PC-9 (cell line): ENCODE measurements around the gene SERAC1. TPM values are rescaled to one million over a fixed set of nuclear protein-coding genes. Genes with fewer than 3 reads are reported as not detected.
A peak's percentile ranks its signal among the peaks of the same experiment; 100 is the strongest.

Source experiments
- BruUV-seq: library from RNA; stranded (reverse); fragments of 400-500 nt; replicated peaks from 2 replicates; lab custom pipeline; 2021; lab: Mats Ljungman, UMichigan
- CTCF ChIA-PET: fragments of 300-600 bp; sonication (Branson Sonifier 250); formaldehyde crosslinking; loops from one replicate; lab custom pipeline; 2022; ENCODE audit warnings: antibody characterized with exemption; lab: Charles Lee
- POLR2A ChIA-PET: fragments of 300-600 bp; sonication (Branson Sonifier 250); formaldehyde crosslinking; loops from one replicate; lab custom pipeline; 2022; ENCODE audit warnings: antibody characterized with exemption; ENCODE audit not compliant: unreplicated experiment; lab: Charles Lee
- DNase-seq, 2 experiments: peaks; one replicate each; pipeline versions ENCODE4 v3.0.0 to v3.0.0-alpha.2; 2015 to 2022; ENCODE audit warnings: mixed read lengths in 1 of 2
- H2AFZ ChIP-seq: fragments of 200-600 bp; sonication (generic); 2 replicates; pipeline ENCODE4 v1.8.1; 2017; ENCODE audit warnings: antibody characterized with exemption
- H3F3A ChIP-seq: fragments of 200-600 bp; sonication (generic); 2 replicates; pipeline ENCODE4 v1.8.1; 2017; ENCODE audit warnings: antibody characterized with exemption, mild to moderate bottlenecking, low read depth; ENCODE audit not compliant: insufficient read depth
- H3K27ac ChIP-seq: fragments of 200-600 bp; sonication (generic); 2 replicates; pipeline ENCODE4 v1.6.1; 2016; ENCODE audit warnings: mixed run types
- H3K27me3 ChIP-seq: fragments of 200-600 bp; sonication (generic); 2 replicates; pipeline ENCODE4 v1.6.1; 2016; ENCODE audit warnings: low read depth, mixed run types; ENCODE audit not compliant: insufficient read depth
- H3K36me3 ChIP-seq: fragments of 200-600 bp; sonication (generic); 2 replicates; pipeline ENCODE4 v1.6.1; 2016; ENCODE audit warnings: low read depth, mixed run types
- H3K4me1 ChIP-seq: fragments of 200-600 bp; sonication (generic); replicated peaks from 2 replicates; pipeline ENCODE4 v1.6.1; 2016; ENCODE audit warnings: mixed run types; ENCODE audit not compliant: insufficient read depth
- H3K4me2 ChIP-seq: fragments of 200-600 bp; sonication (generic); 2 replicates; pipeline ENCODE4 v1.6.1; 2017; ENCODE audit warnings: mixed run types
- H3K4me3 ChIP-seq: fragments of 200-600 bp; sonication (generic); 2 replicates; pipeline ENCODE4 v1.6.1; 2016; ENCODE audit warnings: mixed run types
- H3K79me2 ChIP-seq: fragments of 200-600 bp; sonication (generic); 2 replicates; pipeline ENCODE4 v1.6.1; 2017; ENCODE audit warnings: low read depth, mixed run types
- H3K9me2 ChIP-seq: fragments of 200-600 bp; sonication (generic); 2 replicates; pipeline ENCODE4 v1.8.1; 2017; ENCODE audit warnings: mild to moderate bottlenecking; ENCODE audit not compliant: insufficient read depth
- H3K9me3 ChIP-seq: fragments of 200-600 bp; sonication (generic); 2 replicates; pipeline ENCODE4 v1.8.1; 2016; ENCODE audit warnings: low read depth; ENCODE audit not compliant: insufficient read depth
- H4K20me1 ChIP-seq: fragments of 200-600 bp; sonication (generic); 2 replicates; pipeline ENCODE4 v1.8.1; 2017; ENCODE audit not compliant: insufficient read depth
- EZH2 ChIP-seq: fragments of 200-600 bp; sonication (generic); IDR thresholded peaks from 2 replicates; pipeline ENCODE4 v1.8.0; 2017; ENCODE audit warnings: antibody characterized with exemption, low read depth
- intact Hi-C: fragments of 100-400 bp; cut with micrococcal nuclease; formaldehyde crosslinking; loops from one replicate; pipeline ENCODE4 v1.10.0; 2022; ENCODE audit not compliant: unreplicated experiment
- total RNA-seq: library from RNA; stranded (reverse); gene quantifications from 2 replicates; pipeline ENCODE4 v1.2.3, GENCODE V29; 2021
- TF ChIP-seq, protein P1 (sequence below): fragments of 200-600 bp; sonication (generic); conservative IDR thresholded peaks from 2 replicates; pipeline ENCODE4 v1.6.1; 2017; ENCODE audit warnings: mixed run types, antibody characterized with exemption, mild to moderate bottlenecking, moderate library complexity

Gene SERAC1
- total RNA-seq, 1 experiment from 2014 or later, result 4.9 TPM

DNA sequence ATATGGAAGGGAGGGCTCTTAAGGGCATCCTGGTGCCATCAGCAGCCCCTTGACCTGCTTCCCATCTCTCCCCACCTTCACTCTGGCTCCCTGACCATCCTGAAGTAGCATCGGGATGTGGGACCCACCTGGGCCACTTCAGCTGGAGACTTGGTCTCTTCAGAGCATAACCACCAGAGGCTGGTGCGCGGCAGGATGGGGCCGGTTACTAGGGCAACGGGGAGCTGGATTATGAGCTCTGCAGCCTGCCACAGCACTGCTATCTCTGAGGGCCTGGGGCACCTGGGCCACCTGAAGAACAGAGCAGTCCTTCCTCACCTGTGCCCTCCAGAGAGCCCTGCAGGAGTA, 106.7 kb downstream of the SERAC1 start:
- intact Hi-C loops, result loop anchor here (2.0 to 5.0 kb wide), 4 partner anchors 59 to 299 kb away; partner anchors contain the start of gene SYNJ2
- Histone ChIP-seq H3K9me2 (no peaks in the 10 kb centered on the region), H3K27me3 (no peaks in the 10 kb centered on the region), H3K36me3 (peaks cover 15% of the 10 kb centered on the region), H3K4me3 (no peak overlapping the region), H3K27ac (peak overlapping the region; percentile 95), H3K4me2 (peak overlapping the region; percentile 76), H3K4me1 (peaks cover 69% of the 10 kb centered on the region), H3K9me3 (no peaks in the 10 kb centered on the region), H2AFZ (no peak overlapping the region), H4K20me1 (no peaks in the 10 kb centered on the region), H3F3A (peaks cover 55% of the 10 kb centered on the region), H3K79me2 (peaks cover 18% of the 10 kb centered on the region)
- ChIA-PET POLR2A (no interaction called here), CTCF (no interaction called here)
- no TSS peak for BruUV-seq
- no peak for DNase-seq
- no peak for TF ChIP-seq EZH2
- TF ChIP-seq, protein P1, sequence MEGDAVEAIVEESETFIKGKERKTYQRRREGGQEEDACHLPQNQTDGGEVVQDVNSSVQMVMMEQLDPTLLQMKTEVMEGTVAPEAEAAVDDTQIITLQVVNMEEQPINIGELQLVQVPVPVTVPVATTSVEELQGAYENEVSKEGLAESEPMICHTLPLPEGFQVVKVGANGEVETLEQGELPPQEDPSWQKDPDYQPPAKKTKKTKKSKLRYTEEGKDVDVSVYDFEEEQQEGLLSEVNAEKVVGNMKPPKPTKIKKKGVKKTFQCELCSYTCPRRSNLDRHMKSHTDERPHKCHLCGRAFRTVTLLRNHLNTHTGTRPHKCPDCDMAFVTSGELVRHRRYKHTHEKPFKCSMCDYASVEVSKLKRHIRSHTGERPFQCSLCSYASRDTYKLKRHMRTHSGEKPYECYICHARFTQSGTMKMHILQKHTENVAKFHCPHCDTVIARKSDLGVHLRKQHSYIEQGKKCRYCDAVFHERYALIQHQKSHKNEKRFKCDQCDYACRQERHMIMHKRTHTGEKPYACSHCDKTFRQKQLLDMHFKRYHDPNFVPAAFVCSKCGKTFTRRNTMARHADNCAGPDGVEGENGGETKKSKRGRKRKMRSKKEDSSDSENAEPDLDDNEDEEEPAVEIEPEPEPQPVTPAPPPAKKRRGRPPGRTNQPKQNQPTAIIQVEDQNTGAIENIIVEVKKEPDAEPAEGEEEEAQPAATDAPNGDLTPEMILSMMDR, result no peak

GRCh38 chr6:158060455-158061360, 107.4 kb downstream of the SERAC1 start:
- Histone ChIP-seq H3K9me3 (no peaks in the 10 kb centered on the region), H3K4me2 (peak overlapping the region; percentile 76), H3K79me2 (peaks cover 18% of the 10 kb centered on the region), H3K4me3 (peak overlapping the region; percentile 37; the same call in 1 of the 2 replicates), H4K20me1 (no peaks in the 10 kb centered on the region), H3K9me2 (no peaks in the 10 kb centered on the region), H3K27ac (peak overlapping the region; percentile 95), H3K27me3 (no peaks in the 10 kb centered on the region), H3F3A (peaks cover 49% of the 10 kb centered on the region), H3K4me1 (peaks cover 71% of the 10 kb centered on the region), H2AFZ (peak overlapping the region; percentile 74; the same call in 1 of the 2 replicates), H3K36me3 (peaks cover 9% of the 10 kb centered on the region; the same call in 1 of the 2 replicates)
- intact Hi-C loops, result loop anchor here (1.0 to 5.0 kb wide), 6 partner anchors 20 to 298 kb away; partner anchors contain the start of gene SYNJ2
- CTCF ChIA-PET, result interaction anchor here (0.7 kb wide), 1 partner anchor 99 kb away, joined by 3 read pairs; no protein-coding TSS in a partner anchor
- no peak for TF ChIP-seq EZH2
- POLR2A ChIA-PET, result interaction anchor here (0.8 kb wide), 1 partner anchor 52 kb away, joined by 5 read pairs; no protein-coding TSS in a partner anchor
- no TSS peak for BruUV-seq
- peak; percentile 89 to 95 for DNase-seq

Other genes starting within 250 kb of the SERAC1 start
- 30.3 and 39.4 TPM in 2 replicates for gene SYNJ2, start 186.4 kb downstream of the SERAC1 start, total RNA-seq
- 25.3 and 25.9 TPM in 2 replicates for gene GTF2H5, start 88 bp upstream of the SERAC1 start, total RNA-seq
- gene TULP4, start 144.2 kb upstream of the SERAC1 start, total RNA-seq, result 34.0 and 42.2 TPM in 2 replicates